ENCODE measurements around the gene CAMK2N1.
"Not testable (repeated sequence)": the region's sequence is repeated elsewhere in the genome, so short reads cannot be mapped to it uniquely, and the experiment has no call there.

Gene CAMK2N1

GRCh38 chr1:20507248-20507563 is 21.2 kb upstream of the CAMK2N1 start:
- no peak for TF ChIP-seq CTCF (conservative IDR thresholded peaks at IDR 0.05; ENCODE audit: low read depth, low read length)
- H3K4me3 ChIP-seq (ENCODE audit: low read depth, low read length): peak overlapping the region; percentile 98
- DNase-seq (ENCODE audit: low read depth): no peak

- DNase-seq (ENCODE audit: low read depth): no peak
- TF ChIP-seq CTCF (conservative IDR thresholded peaks at IDR 0.05; ENCODE audit: low read depth, low read length): no peak
- H3K4me3 ChIP-seq (ENCODE audit: low read depth, low read length): no peak overlapping the region
These were observed 19.5 kb upstream of the CAMK2N1 start for GRCh38 chr1:20505488-20505887.

- DNase-seq (ENCODE audit: low read depth): no peak
- no peak for TF ChIP-seq CTCF (conservative IDR thresholded peaks at IDR 0.05; ENCODE audit: low read depth, low read length)
- H3K4me3 ChIP-seq (ENCODE audit: low read depth, low read length): no peak overlapping the region
These were observed 14.7 kb upstream of the CAMK2N1 start for GRCh38 chr1:20500716-20501115.

GRCh38 chr1:20499718-20500117 is 13.7 kb upstream of the CAMK2N1 start:
- DNase-seq (ENCODE audit: low read depth): no peak
- no peak for TF ChIP-seq CTCF (conservative IDR thresholded peaks at IDR 0.05; ENCODE audit: low read depth, low read length)
- H3K4me3 ChIP-seq (ENCODE audit: low read depth, low read length): no peak overlapping the region

GRCh38 chr1:20499105-20499504 is 13.1 kb upstream of the CAMK2N1 start:
- no peak for TF ChIP-seq CTCF (conservative IDR thresholded peaks at IDR 0.05; ENCODE audit: low read depth, low read length)
- no peak overlapping the region for H3K4me3 ChIP-seq (ENCODE audit: low read depth, low read length)
- no peak for DNase-seq (ENCODE audit: low read depth)

- TF ChIP-seq CTCF (conservative IDR thresholded peaks at IDR 0.05; ENCODE audit: low read depth, low read length): no peak
- no peak for DNase-seq (ENCODE audit: low read depth)
- H3K4me3 ChIP-seq (ENCODE audit: low read depth, low read length): no peak overlapping the region
These were observed 12.1 kb upstream of the CAMK2N1 start for GRCh38 chr1:20498116-20498515.

- H3K4me3 ChIP-seq (ENCODE audit: low read depth, low read length): no peak overlapping the region
- TF ChIP-seq CTCF (conservative IDR thresholded peaks at IDR 0.05; ENCODE audit: low read depth, low read length): no peak
- DNase-seq (ENCODE audit: low read depth): no peak
These were observed 11.5 kb upstream of the CAMK2N1 start for GRCh38 chr1:20497506-20497905.

GRCh38 chr1:20496725-20497383 is 10.8 kb upstream of the CAMK2N1 start:
- not testable (repeated sequence) for DNase-seq (ENCODE audit: low read depth); H3K4me3 ChIP-seq (ENCODE audit: low read depth, low read length)
